GM12873 (cell line): ENCODE data around the gene BACH1.

ENCODE experiments used
- CTCF ChIP-seq: IDR thresholded peaks from 2 replicates; pipeline ENCODE4 v1.5.1; 2012; ENCODE audit warnings: low read depth, mild to moderate bottlenecking, moderate library complexity, low read length, control low read depth; ENCODE audit not compliant: insufficient read depth; ENCODE audit errors: missing control alignments

The BACH1 gene

DNA sequence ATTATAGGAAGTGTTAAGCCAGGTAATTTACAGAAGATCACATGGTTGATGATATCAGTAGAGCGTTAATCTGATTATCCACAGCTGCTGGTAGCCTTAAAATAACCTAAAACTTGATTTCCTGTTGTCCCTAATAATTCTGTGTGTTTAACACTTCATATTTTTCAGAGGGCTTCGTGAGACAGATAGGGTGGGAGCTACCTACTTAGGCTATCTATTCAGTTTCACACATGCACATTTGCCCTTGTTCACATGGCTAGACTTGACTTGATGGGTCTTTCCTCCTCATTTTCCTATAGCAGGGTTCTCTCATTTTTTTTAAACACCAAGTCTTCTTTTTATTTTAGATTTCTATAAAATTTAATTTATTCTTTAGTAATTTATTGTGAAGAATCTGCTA is 11.0 kb downstream of the BACH1 start:
- TF ChIP-seq CTCF: no peak

DNA sequence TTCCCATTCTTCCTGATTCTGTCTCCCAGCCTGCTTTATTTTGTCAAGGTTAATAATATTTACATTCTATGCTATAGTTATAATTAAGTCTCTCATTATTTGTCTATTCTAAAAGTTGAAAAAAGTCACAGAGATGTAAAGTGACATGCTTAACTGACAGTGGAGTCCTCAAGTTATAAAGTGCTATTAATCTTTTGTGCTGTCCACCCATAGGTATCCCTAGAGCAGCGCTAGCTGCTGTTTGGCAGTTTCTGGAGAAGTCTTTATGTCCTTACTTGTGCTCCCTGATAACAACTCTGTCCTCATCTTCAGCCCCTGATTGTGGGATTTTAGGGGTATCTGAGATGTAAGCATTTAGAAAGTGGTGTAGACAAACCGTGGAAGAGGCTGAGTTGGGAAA is 13.1 kb downstream of the BACH1 start:
- no peak for TF ChIP-seq CTCF

- no peak for TF ChIP-seq CTCF
These were observed 14.3 kb downstream of the BACH1 start for GRCh38 chr21:29312981-29313380.

DNA sequence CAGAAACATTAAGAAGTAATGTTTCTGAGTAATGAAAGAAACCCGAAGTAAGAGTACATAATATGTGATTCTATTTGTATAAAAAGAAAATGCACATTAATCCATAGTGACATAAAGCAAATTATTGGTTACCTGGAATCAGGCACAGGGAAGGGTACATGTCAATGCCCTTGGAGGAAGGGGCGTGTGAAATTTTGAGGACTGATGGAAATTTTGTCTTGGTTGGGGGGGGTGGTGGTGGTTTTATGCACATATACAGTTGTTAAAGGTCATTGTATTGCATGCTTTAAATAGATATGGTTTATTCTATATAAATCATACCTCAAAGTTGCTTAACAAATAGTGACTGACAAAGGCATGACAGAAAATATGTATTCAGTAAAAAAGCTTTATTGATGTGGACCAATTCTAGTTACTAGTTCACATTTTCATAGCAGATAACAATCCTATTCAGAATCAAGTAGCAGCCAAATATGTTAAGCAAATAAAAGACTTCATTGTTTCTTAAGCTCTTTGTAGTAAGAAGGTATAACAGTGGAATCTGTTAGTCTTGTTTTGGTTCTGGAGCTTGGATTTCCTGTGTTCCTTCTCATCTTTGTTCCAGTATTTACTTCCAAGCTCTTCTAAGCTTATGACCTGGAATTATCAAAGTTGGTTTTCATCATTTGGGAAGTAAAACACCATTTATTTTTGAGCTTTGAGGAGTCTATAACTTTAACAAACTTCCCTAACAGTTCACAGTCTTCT is 15.1 kb downstream of the BACH1 start:
- no peak for TF ChIP-seq CTCF

DNA sequence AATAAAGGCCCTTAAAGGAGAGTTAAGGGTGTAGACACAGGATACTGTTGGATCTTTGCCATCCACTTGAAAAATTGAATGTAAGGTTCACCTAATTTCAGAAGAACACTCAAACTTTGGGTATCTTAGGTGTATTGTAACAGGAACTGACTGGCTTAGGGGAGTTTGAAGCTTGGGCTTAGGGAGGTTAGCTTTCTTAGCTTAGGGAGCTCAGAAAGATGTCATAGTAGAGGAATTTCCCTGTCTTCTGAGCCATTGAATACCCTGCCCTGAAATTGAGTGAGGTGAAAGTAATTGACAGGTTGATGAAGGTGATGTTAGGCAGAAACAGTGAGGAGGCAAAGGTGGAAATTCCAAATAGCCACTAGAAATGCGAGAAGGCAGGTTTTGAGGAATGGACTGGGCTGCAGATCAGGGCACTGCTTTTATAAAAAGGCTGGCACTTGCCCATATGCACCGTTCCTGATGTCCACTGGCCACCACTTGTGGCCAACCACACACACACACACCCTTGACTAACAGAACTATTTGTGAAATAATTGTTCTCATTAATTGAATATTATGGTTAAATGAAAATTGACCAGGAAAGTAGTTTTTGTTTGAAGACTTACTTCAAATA is 16.5 kb downstream of the BACH1 start:
- TF ChIP-seq CTCF: no peak

DNA sequence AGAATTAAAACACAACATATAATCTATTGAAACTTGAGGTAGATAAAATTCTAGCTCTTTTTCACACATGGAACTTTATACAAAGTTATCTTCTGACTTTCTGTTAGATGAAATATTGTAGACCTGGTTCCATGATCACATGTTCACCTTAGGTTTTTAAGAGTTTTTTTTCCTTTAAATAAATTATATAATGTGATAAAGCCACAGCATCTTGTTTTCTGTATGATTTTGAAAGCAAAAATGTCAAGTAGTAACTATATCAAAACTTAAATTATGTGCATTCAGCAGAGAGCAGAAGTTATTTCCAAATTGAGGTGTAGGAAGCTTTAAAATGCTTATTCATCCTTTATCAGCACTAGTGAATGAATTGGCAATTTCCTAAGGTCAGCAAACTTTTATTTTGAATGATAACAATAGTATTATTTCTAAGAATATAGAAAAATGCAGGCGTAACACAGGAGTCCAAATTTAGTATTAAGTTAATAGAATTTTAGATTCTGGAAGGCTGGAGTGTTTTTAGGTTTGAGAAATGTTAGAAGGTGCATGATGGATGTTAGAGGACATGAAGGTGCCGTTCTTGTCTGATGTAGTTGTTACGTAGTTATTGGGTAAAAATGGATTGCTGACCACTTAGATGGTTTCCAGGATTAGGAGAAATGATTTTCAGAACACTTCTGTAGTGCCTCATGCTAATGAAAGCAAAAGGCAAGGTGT is 17.5 kb downstream of the BACH1 start:
- no peak for TF ChIP-seq CTCF

- TF ChIP-seq CTCF: no peak
These were observed 18.1 kb downstream of the BACH1 start for GRCh38 chr21:29316806-29317205.
